DOHH2 (cell line): Measurements from ENCODE around the gene CARD11.

Experiments
- H3F3A ChIP-seq: fragments of 200-600 bp; sonication (generic), shearing (Covaris generic); 2 replicates; pipeline ENCODE4 v1.6.0; 2016; ENCODE audit warnings: antibody characterized with exemption, mild to moderate bottlenecking; ENCODE audit not compliant: control insufficient read depth, insufficient read depth
- H3K27ac ChIP-seq: fragments of 200-600 bp; sonication (generic); 2 replicates; pipeline ENCODE4 v1.5.1; 2014; ENCODE audit warnings: low read depth, mild to moderate bottlenecking, low read length, moderate library complexity
- H3K27me3 ChIP-seq: fragments of 200-600 bp; sonication (generic); 2 replicates; pipeline ENCODE4 v1.6.1; 2014; ENCODE audit warnings: mild to moderate bottlenecking, low read length, mixed read lengths; ENCODE audit not compliant: control insufficient read depth
- H3K36me3 ChIP-seq: fragments of 200-600 bp; sonication (generic); 2 replicates; pipeline ENCODE4 v1.6.1; 2014; ENCODE audit warnings: mild to moderate bottlenecking, low read length, moderate library complexity, mixed read lengths; ENCODE audit not compliant: control insufficient read depth
- H3K4me1 ChIP-seq: fragments of 200-600 bp; sonication (generic); 2 replicates; pipeline ENCODE4 v1.6.1; 2014; ENCODE audit warnings: mild to moderate bottlenecking, low read length, mixed read lengths; ENCODE audit not compliant: control insufficient read depth
- H3K4me2 ChIP-seq: fragments of 200-600 bp; sonication (generic); 2 replicates; pipeline ENCODE4 v1.6.0; 2014; ENCODE audit warnings: mild to moderate bottlenecking, low read length, moderate library complexity
- H3K4me3 ChIP-seq: fragments of 200-600 bp; sonication (generic); 2 replicates; pipeline ENCODE4 v1.5.1; 2014; ENCODE audit warnings: mild to moderate bottlenecking, low read length, mixed read lengths
- H3K79me2 ChIP-seq: fragments of 200-600 bp; sonication (generic); 2 replicates; pipeline ENCODE4 v1.6.1; 2014; ENCODE audit warnings: mild to moderate bottlenecking, low read length, mixed read lengths; ENCODE audit not compliant: control insufficient read depth
- H3K9me2 ChIP-seq: fragments of 200-600 bp; sonication (generic); replicated peaks from 2 replicates; pipeline ENCODE4 v1.6.1; 2014; ENCODE audit warnings: mild to moderate bottlenecking, low read length, mixed read lengths; ENCODE audit not compliant: control insufficient read depth
- H3K9me3 ChIP-seq: fragments of 200-600 bp; sonication (generic); 2 replicates; pipeline ENCODE4 v1.6.1; 2014; ENCODE audit warnings: antibody characterized with exemption, low read length, mixed read lengths; ENCODE audit not compliant: control insufficient read depth, insufficient read depth
- H4K20me1 ChIP-seq: fragments of 200-600 bp; sonication (generic); 2 replicates; pipeline ENCODE4 v1.6.0; 2014; ENCODE audit warnings: low read depth, mild to moderate bottlenecking, antibody characterized with exemption, low read length, moderate library complexity; ENCODE audit not compliant: control insufficient read depth, insufficient read depth
- EZH2phosphoT487 ChIP-seq: fragments of 200-600 bp; sonication (generic); IDR thresholded peaks from 2 replicates; pipeline ENCODE4 v1.6.1; 2017; ENCODE audit warnings: borderline replicate concordance, mild to moderate bottlenecking, antibody characterized with exemption, low read length, moderate library complexity, mixed read lengths
- TF ChIP-seq, protein P1 (sequence below): fragments of 200-600 bp; sonication (generic); IDR thresholded peaks from one replicate; pipeline ENCODE4 v1.5.1; 2014; ENCODE audit warnings: antibody characterized with exemption, mild to moderate bottlenecking, low read depth, low read length; ENCODE audit not compliant: poor library complexity, severe bottlenecking

Gene CARD11

DNA sequence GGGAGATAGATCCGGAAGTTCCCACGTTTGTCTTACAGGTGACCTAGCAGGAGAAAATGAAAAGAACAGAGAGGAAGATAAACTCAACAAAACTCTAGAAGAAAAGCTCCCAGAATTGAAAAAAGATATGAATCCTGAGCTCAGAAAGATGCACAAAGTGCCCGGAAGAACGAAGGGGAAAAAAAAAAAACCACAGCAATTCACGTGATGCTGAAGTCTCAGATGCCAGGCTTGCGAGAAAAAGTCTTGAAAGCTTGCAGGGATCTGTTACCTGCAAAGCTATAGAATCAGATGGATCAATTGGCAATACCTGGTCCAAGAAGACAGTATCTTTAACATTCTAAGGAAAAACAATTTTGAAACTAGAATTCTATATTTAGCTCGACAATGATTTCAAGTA, 33.5 kb downstream of the CARD11 start:
- Histone ChIP-seq H4K20me1 (peaks cover 7% of the 10 kb centered on the region; the same call in 1 of the 2 replicates), H3K9me3 (no peaks in the 10 kb centered on the region), H3K79me2 (peaks cover 94% of the 10 kb centered on the region), H3K36me3 (peaks cover 35% of the 10 kb centered on the region), H3K4me3 (no peak overlapping the region), H3K27me3 (no peaks in the 10 kb centered on the region), H3K27ac (no peak overlapping the region), H3K4me2 (no peak overlapping the region), H3K9me2 (no peaks in the 10 kb centered on the region), H3K4me1 (no peaks in the 10 kb centered on the region), H3F3A (no peaks in the 10 kb centered on the region)
- TF ChIP-seq, protein P1, sequence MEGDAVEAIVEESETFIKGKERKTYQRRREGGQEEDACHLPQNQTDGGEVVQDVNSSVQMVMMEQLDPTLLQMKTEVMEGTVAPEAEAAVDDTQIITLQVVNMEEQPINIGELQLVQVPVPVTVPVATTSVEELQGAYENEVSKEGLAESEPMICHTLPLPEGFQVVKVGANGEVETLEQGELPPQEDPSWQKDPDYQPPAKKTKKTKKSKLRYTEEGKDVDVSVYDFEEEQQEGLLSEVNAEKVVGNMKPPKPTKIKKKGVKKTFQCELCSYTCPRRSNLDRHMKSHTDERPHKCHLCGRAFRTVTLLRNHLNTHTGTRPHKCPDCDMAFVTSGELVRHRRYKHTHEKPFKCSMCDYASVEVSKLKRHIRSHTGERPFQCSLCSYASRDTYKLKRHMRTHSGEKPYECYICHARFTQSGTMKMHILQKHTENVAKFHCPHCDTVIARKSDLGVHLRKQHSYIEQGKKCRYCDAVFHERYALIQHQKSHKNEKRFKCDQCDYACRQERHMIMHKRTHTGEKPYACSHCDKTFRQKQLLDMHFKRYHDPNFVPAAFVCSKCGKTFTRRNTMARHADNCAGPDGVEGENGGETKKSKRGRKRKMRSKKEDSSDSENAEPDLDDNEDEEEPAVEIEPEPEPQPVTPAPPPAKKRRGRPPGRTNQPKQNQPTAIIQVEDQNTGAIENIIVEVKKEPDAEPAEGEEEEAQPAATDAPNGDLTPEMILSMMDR: no peak
- TF ChIP-seq EZH2phosphoT487: no peak

DNA sequence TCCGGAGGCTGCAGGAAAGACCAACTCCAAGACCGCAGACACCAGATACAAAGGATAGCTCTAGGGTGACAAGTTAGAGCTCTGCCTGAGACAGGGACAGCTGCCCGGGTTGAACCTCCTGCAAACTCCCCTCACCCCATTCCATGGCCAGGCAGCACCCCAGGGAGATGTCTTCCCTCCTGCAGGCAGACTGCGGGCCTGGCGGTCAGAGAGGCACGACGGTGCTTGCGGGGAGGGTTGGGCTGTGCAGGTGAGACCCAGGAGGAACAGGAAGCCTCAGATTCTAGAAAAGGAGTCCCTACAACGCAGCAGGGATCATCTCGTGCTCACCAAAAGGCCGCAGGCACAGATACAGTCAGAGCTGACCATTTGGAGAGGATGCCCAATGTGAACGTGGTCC, 34.6 kb downstream of the CARD11 start:
- H3K4me1 ChIP-seq: no peaks in the 10 kb centered on the region
- TF ChIP-seq, protein P1: no peak
- no peak for TF ChIP-seq EZH2phosphoT487
- H3K9me2 ChIP-seq: no peaks in the 10 kb centered on the region
- H3K4me2 ChIP-seq: no peak overlapping the region
- peaks cover 89% of the 10 kb centered on the region for H3K79me2 ChIP-seq
- H3K27ac ChIP-seq: no peak overlapping the region
- no peaks in the 10 kb centered on the region for H3F3A ChIP-seq
- no peak overlapping the region for H3K4me3 ChIP-seq
- H3K36me3 ChIP-seq: peaks cover 34% of the 10 kb centered on the region
- H3K9me3 ChIP-seq: no peaks in the 10 kb centered on the region
- H3K27me3 ChIP-seq: no peaks in the 10 kb centered on the region
- H4K20me1 ChIP-seq: peaks cover 9% of the 10 kb centered on the region; the same call in 1 of the 2 replicates

DNA sequence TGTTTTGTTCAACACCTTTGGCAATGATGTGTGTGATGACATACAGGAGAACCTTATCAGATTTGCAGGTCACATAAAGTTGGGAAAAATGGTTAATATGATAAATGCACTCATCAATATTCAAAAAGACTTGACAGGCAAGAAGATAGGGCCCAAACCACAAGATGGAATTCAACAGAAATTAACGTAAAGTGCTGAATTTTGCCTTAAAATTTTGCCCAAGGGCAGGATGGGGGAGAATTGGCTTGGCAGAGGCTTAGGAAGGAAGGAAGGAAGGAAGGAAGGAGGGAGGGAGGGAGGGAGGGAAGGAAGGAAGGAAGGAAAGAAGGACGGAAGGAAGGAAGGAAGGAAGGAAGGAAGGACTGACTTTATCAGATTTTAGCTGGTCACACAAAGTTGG, 35.3 kb downstream of the CARD11 start:
- Histone ChIP-seq H3K79me2 (peaks cover 91% of the 10 kb centered on the region), H3K27me3 (no peaks in the 10 kb centered on the region), H3K27ac (no peak overlapping the region)

More for the DNA sequence above, 35.3 kb downstream of the CARD11 start:
- no peaks in the 10 kb centered on the region for H3K9me2 ChIP-seq
- no peaks in the 10 kb centered on the region for H3F3A ChIP-seq
- H3K4me1 ChIP-seq: no peaks in the 10 kb centered on the region
- H3K36me3 ChIP-seq: peaks cover 33% of the 10 kb centered on the region
- no peaks in the 10 kb centered on the region for H3K9me3 ChIP-seq
- TF ChIP-seq, protein P1: no peak
- no peak for TF ChIP-seq EZH2phosphoT487
- no peak overlapping the region for H3K4me2 ChIP-seq
- H3K4me3 ChIP-seq: no peak overlapping the region
- peaks cover 12% of the 10 kb centered on the region; the same call in 1 of the 2 replicates for H4K20me1 ChIP-seq
